Tibial nerve (tissue), 4 donors: ENCODE measurements around the gene ZFYVE28.

Source experiments
- EP300 ChIP-seq, 2 donors: sonication (generic); formaldehyde crosslinking; IDR thresholded peaks; one replicate each; pipeline ENCODE4 v1.6.1; 2017; ENCODE audit warnings: antibody characterized with exemption in 2 of 2, mild to moderate bottlenecking in 1 of 2
- TF ChIP-seq, protein P1 (sequence below), 5 experiments: fragments of 200-600 bp in 3 of 5; fragments of 450-650 bp in 2 of 5; sonication (generic) in 3 of 5; IDR thresholded peaks; one replicate each; pipeline ENCODE4 v1.5.1; 2016 to 2019; ENCODE audit warnings: antibody characterized with exemption in 5 of 5, mild to moderate bottlenecking in 3 of 5, moderate library complexity in 2 of 5

DNA sequence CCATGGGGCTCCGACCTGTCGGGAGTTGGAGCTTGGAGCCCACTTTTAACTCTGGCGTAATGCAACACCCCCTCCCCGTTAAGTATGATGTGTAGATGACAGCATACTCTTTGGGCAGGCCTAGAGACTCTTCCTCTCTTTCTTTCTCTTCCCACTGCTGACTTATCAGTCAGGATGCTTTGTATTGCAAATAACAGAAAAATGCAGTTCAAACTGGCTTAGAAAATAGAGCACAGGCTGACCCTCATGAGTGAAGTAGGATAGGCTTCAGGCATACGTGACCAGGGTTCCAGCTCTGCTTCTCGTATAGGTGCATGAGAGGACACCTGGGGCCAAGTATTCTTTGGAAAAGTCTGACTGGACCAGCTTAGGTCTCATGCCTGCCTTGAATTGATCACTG, 27.1 kb upstream of the ZFYVE28 start:
- TF ChIP-seq, protein P1, sequence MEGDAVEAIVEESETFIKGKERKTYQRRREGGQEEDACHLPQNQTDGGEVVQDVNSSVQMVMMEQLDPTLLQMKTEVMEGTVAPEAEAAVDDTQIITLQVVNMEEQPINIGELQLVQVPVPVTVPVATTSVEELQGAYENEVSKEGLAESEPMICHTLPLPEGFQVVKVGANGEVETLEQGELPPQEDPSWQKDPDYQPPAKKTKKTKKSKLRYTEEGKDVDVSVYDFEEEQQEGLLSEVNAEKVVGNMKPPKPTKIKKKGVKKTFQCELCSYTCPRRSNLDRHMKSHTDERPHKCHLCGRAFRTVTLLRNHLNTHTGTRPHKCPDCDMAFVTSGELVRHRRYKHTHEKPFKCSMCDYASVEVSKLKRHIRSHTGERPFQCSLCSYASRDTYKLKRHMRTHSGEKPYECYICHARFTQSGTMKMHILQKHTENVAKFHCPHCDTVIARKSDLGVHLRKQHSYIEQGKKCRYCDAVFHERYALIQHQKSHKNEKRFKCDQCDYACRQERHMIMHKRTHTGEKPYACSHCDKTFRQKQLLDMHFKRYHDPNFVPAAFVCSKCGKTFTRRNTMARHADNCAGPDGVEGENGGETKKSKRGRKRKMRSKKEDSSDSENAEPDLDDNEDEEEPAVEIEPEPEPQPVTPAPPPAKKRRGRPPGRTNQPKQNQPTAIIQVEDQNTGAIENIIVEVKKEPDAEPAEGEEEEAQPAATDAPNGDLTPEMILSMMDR (IDR thresholded peaks at IDR 0.05), result no peak
- no peak for TF ChIP-seq EP300 (IDR thresholded peaks at IDR 0.05)
